K562 (cell line): Measurements from ENCODE around the gene BLOC1S3. TPM values are rescaled to one million over a fixed set of nuclear protein-coding genes. Genes with fewer than 3 reads are reported as not detected.

Experiments
- ADNP ChIP-seq: fragments of 200-800 bp; sonication (Bioruptor generic); IDR thresholded peaks from 2 replicates; pipeline ENCODE4 v1.6.1; 2016; ENCODE audit warnings: missing genetic modification characterization, missing compliant biosample characterization
- ARHGAP35 ChIP-seq: fragments of 450-650 bp; IDR thresholded peaks from 2 replicates; pipeline ENCODE4 v1.6.1; 2018; ENCODE audit not compliant: partially characterized antibody
- ATF2 ChIP-seq: sonication (generic); formaldehyde crosslinking; IDR thresholded peaks from 2 replicates; pipeline ENCODE4 v1.8.1; 2022; ENCODE audit warnings: missing genetic modification reagents
- CEBPZ ChIP-seq: fragments of 150-350 bp; IDR thresholded peaks from 2 replicates; pipeline ENCODE4 v1.6.1; 2014; ENCODE audit warnings: low read depth, mild to moderate bottlenecking, low read length, borderline replicate concordance
- ETV6 ChIP-seq, 3 experiments: fragments of 150-350 bp in 1 of 3; sonication (generic) in 1 of 3; formaldehyde crosslinking in 1 of 3; IDR thresholded peaks; 2 replicates each; pipeline versions ENCODE4 v1.6.1 to v1.8.0; 2014 to 2022; ENCODE audit warnings: borderline replicate concordance in 2 of 3, low read depth in 2 of 3, antibody characterized with exemption in 1 of 3, low read length in 1 of 3, mild to moderate bottlenecking in 1 of 3, missing genetic modification reagents in 1 of 3
- KLF16 ChIP-seq: IDR thresholded peaks from 2 replicates; pipeline ENCODE4 v1.6.1; 2016; ENCODE audit warnings: antibody characterized with exemption
- KLF6 ChIP-seq: fragments of 250-450 bp; sonication (Bioruptor Pico); IDR thresholded peaks from 2 replicates; pipeline ENCODE4 v1.4.0; 2020; ENCODE audit warnings: mild to moderate bottlenecking, moderate library complexity, borderline replicate concordance
- MAX ChIP-seq: sonication (generic); formaldehyde crosslinking; IDR thresholded peaks from 2 replicates; pipeline ENCODE4 v1.9.0; 2022; ENCODE audit warnings: mild to moderate bottlenecking, missing genetic modification reagents
- NKRF ChIP-seq: fragments of 450-650 bp; IDR thresholded peaks from 2 replicates; pipeline ENCODE4 v1.6.1; 2016; ENCODE audit warnings: borderline replicate concordance
- NUFIP1 ChIP-seq: fragments of 450-650 bp; IDR thresholded peaks from 2 replicates; pipeline ENCODE4 v1.6.1; 2018; ENCODE audit not compliant: partially characterized antibody
- RAD21 ChIP-seq, 2 experiments: fragments of 250-450 bp in 1 of 2; fragments of 450-650 bp in 1 of 2; sonication (Bioruptor Pico) in 1 of 2; formaldehyde crosslinking in 1 of 2; IDR thresholded peaks in 1 of 2; conservative IDR thresholded peaks in 1 of 2; 2 replicates each; pipeline versions ENCODE4 v1.4.0 to v1.8.0; 2020 to 2022; ENCODE audit warnings: mild to moderate bottlenecking in 2 of 2, moderate library complexity in 1 of 2
- SAFB2 ChIP-seq: fragments of 200-400 bp; formaldehyde crosslinking; IDR thresholded peaks from 2 replicates; pipeline ENCODE4 v1.6.1; 2018; ENCODE audit warnings: borderline replicate concordance, low read length, low read depth, moderate library complexity; ENCODE audit not compliant: severe bottlenecking
- SP2 ChIP-seq: IDR thresholded peaks from 2 replicates; pipeline ENCODE4 v1.6.1; 2011; ENCODE audit warnings: mild to moderate bottlenecking, low read depth, low read length, moderate library complexity; ENCODE audit not compliant: poor library complexity, severe bottlenecking; ENCODE audit errors: extremely low read depth
- TEAD2 ChIP-seq: fragments of 450-650 bp; IDR thresholded peaks from 2 replicates; pipeline ENCODE4 v1.6.1; 2016; ENCODE audit warnings: missing genetic modification characterization, control low read depth, missing compliant biosample characterization
- TFAM ChIP-seq: fragments of 250-450 bp; sonication (Bioruptor Pico); conservative IDR thresholded peaks from 2 replicates; pipeline ENCODE4 v1.5.0; 2021; ENCODE audit warnings: mild to moderate bottlenecking, moderate library complexity
- ZBTB26 ChIP-seq: fragments of 450-650 bp; formaldehyde crosslinking; IDR thresholded peaks from 2 replicates; pipeline ENCODE4 v1.4.0; 2022; ENCODE audit warnings: missing genetic modification characterization
- ZNF551 ChIP-seq: fragments of 250-450 bp; sonication (Bioruptor Pico); IDR thresholded peaks from 2 replicates; pipeline ENCODE4 v1.5.0; 2021; ENCODE audit warnings: mild to moderate bottlenecking, moderate library complexity
- polyA plus RNA-seq, 8 experiments: library from polyadenylated mRNA; depleted of rRNA in 4 of 8; stranded (reverse) in 5 of 8; unstranded in 3 of 8; fragments of >200 nt; fragmentation: Nextera tagmentation in 2 of 8; fragmentation: Illumina TruSeq in 1 of 8; extraction: Ambion mirVana in 2 of 8; extraction: Trizol in 1 of 8; gene quantifications; 2 replicates each; pipeline versions ENCODE4 v1.2.1 to v1.2.3, GENCODE V29; 2011 to 2014; ENCODE audit warnings: inconsistent platforms in 1 of 8, missing spikeins in 1 of 8
- total RNA-seq, 7 experiments: library from RNA; depleted of rRNA in 6 of 7; stranded (reverse); fragments of >200 nt in 6 of 7; fragmentation: Illumina TruSeq in 2 of 7; extraction: Trizol in 2 of 7; gene quantifications; 2 replicates each; pipeline versions ENCODE4 v1.2.1 to v1.2.3, GENCODE V29; 2011 to 2021; ENCODE audit warnings: low replicate concordance in 1 of 7

Gene BLOC1S3
- total and polyA plus RNA-seq, 9 of the 15 experiments (the other 6 are each of a cell fraction or from before 2014, with no cell fraction given), result 3.9 to 20.2 (median 10.4) TPM

GRCh38 chr19:45154064-45154827, 24.3 kb upstream of the BLOC1S3 start (continued):
- TF ChIP-seq ZBTB26 (CRISPR knock-in tag) (no peak), NUFIP1 (no peak), ZNF551 (no peak), KLF6 (CRISPR knock-in tag) (0 out of 2 replicates have a peak, but pooled peaks have one; percentile 15), TFAM (no peak), KLF16 (0 out of 2 replicates have a peak, but pooled peaks have one; percentile 38), TEAD2 (tag) (no peak), RAD21 (CRISPR knock-in tag; conservative IDR thresholded peaks at IDR 0.05 in 1 of 2, IDR thresholded peaks at IDR 0.05 in 1 of 2) (no peak; a peak in 1 of 4 replicates), SP2 (no peak), MAX (peak; percentile 86), ATF2 (CRISPR knock-in tag) (no peak), SAFB2 (no peak), CEBPZ (no peak), NKRF (no peak), ETV6 (IDR thresholded peaks at IDR 0.05; ENCODE audit: borderline replicate concordance in 1 of 2, low read depth in 2 of 2, low read length in 1 of 2) (no peak), ETV6 (CRISPR knock-in tag; IDR thresholded peaks at IDR 0.05; ENCODE audit: borderline replicate concordance) (no peak), ARHGAP35 (peak; percentile 42), ADNP (tag) (peak; percentile 84)
